Inflammatory macrophage treated with lipopolysaccharide for 4 hours (primary cell): ENCODE measurements around the gene MX2.
A peak's percentile ranks its signal among the peaks of the same experiment; 100 is the strongest.

Source experiments
- DNase-seq: peaks from one replicate; pipeline ENCODE4 v3.0.0-alpha.2; 2020

The MX2 gene

DNA sequence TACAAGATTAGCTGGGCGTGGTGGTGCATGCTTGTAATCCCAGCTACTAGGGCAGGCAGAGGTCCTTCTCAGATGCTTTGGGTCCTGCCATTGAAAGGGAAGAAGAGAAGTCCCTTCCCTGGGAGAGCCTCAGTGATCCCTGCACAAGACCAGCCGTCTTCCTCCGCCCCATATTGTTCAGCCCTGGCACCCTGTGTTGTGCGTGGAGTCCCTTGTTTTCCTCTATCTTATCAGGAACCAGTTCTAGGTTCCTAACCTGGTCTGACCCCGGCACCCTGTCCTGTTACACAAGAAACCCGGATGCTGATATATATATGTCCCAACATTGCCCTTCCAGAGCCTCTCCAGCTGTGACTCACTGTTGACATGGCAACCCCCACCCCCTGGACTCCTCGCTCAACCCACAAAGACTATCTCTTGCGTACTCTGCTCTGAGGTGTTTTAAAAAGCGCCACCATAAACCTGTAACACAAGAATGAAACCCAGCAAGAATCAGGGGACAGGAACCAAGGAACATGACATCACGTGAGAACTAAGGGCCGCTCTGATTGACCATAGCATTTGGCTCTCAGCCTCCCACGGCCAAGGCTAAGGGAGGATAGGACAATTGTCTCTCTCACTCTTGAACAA lies 4.8 kb downstream of the MX2 start:
- DNase-seq = peak; percentile 97

DNA sequence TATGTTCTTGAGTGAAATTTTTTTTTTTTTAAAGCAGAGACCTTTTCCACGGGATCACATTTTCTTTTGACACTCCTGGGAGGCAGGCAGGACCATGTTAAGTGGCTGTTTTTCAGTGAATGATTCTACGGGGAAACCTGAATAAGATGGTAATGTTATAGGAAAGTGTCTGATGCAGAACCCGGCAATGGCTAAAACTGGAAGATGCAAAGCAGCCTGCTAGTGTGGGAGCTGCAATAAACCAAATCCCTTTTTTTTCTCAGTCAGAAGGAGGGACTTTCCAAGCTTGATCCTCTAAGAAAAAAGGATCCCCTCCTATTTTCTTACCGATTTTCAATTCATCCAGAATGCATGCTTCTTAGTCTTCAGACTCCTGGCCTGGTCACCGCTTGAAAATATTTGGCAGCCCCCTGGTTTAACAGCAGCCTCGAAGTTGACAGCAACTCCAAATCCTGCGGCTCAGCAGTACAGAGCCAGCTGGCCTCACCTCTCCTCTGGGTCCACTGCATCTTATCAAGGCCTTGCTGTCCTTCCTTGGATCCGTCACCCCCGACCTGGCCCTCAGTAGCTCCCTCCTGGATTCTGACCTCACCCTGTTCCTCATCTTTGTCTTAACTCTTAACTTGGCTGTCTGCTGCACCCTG lies 5.6 kb downstream of the MX2 start:
- DNase-seq = no peak

DNA sequence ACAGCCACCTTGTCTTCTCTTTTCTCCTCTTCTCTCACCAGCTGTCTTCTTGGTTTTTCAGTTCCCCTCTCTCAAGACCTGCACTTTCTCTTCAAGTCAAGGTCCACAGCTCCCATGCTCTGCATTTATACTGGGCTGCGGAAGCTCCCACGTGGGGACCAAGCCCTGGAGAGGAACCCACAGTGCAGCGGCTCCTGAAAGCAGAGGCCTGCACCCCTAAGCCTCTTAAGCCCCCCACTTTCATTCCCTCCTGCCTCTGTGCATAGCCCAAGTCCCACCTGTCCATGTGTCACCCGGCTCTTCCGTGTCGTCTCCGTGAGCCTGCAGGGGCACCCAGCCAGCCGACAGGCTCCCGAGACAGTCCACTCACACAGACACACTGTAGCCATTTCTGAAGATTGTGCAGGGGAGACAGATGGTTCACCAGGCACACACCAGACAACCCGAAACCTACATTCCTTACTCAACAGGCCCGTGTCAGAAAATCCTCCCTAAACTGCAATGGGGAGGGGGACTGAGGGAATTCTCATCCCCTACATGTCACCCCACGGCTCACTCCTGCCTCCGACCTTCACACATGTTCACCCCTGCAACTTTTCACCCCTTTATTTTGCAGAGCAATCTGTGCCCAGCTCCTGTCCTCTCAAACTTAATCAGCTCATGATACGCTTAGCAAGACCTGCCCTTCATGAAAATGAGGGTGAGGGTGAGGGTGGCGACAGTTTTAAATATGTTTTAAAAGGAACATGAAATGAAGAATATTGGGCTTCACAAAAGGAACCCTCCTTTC lies 6.3 kb downstream of the MX2 start:
- no peak for DNase-seq

DNA sequence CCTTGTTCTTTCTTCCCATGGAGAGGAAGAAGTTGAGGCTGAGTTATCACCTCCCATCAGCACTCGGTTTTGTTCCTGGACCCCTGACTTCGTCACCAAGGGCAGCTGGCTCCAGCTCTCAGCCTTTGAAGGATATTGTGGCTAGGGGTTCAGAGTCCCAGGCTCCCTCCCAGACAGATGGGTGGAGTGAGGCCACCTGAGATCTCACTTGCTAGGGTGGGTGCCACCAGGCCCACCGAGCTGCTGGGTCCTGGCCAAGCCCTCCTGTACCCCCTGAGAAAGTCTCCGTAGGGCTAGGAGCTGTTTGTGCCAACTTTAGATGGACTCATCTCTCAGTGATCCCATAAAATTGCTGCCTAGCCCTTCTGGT lies 6.9 kb downstream of the MX2 start:
- no peak for DNase-seq

DNA sequence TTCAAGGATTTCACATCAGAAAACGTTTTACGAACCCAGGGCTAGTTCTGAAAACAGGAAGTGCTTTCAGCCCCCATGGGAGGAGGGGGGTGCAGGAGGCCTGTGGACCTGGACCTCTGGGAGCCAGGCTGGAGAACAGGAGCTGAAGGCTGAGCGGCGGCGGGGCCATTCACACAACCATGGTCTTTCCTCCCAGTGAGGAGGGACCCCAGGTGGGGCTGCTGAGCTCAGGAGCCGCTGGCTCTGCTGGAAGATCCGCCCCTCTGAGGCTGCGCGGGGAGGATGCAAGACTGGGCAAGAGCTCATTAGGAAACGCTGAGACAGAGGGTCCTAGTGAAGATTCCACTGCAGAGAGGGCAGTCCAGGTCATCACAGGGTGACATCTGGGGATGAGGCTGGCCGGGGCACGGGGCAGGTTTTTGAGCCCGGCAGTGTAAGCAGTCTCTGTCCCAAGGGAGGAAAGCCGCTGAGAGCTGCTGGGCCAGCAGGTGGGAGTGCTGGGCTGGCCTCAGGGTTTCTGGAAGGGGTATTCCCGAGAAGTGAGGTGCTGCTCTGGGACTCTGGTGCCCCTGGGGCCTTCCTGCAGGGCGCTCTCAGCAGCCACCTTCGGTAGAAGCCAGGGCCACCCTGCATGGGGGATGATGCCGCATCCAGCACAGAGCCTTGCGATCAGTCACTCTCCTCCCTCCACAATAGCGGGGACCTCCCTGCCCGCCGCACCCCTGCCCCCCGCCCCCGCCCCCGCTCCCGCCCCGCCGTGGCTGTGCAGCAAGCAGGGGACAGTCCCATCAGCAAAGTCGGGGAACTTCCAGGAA lies 7.5 kb downstream of the MX2 start:
- peak; percentile 36 for DNase-seq

DNA sequence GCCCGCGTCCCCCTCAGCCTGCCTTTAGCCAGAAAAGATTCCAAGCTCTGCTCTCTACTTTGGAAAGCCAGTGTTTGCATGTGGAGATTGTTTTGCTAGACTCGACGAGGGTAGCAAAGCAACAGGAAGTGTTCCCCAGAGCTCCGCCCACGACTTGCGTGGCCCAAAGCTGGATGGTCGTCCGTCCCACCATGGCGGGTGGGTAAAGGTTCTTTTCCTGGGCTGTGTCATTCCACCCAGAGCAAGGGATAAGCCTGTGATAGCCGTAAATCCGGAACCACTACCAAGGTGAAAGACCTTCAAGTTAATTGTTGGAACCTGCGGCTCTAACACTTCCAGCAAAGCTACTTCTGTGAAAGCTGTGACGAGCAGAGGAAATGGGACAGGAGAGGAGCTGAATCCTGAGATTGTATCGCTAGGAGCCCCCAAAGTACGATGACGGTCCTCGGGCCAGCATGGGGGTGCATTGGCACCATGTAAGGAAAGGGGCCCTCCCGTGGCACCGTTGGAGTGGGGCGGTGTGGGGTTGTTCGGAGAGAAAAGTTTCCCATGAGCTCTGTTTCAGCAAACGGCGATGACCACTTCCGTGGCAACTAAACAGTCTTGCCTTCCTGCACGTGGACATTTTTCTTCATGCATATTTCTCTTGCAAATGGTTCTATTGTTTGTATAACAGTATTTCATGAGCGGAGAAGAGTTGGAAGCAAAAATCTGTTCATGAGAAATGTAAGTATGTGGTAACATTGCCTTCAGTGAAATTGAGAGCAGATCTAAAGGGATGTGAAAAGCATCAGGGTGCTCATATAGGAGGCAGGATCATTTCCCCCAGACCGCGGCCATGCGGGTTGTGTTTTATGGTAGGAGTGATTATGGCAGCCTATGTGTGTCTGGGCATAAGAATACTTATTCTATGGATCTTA lies 8.4 kb downstream of the MX2 start:
- DNase-seq = no peak

DNA sequence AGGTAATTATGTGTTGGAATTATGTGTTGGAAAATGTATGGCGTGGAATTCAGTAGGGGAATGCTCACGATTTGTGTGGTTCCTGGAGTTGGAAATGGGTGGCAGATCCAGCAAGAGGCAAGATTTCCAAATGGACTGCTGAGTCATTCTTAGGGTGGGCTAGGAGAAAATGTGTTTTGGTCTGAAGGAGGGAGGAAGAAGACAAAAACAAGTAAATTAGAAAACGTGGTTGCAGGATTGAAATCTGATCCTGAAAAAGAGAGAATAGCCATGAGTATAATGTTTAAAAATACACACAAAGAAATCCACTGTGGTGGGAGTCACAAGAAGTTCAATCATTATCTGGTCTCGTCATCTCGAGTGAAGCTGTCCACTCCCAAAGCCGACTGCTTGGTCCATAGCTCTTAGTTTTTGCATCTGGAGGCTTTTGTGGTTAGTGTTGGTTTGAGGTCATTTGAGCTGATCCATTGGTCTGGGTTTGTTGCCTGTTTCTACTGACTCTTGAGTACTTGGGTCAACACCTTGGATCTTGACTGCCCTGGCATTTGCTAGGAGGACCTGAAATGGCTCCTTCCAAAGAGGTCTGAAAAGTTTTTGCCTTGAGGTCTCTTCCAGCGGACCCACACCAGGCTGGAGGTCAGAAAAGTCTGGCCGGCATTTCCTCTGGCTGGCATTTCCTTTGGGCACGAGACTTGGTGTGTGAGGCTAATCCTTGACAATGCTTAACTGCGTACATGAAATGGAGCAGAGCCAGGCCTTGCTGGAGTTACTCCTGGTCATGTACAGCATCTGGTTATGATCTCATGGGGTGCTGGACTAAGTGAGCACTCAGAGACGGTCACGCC lies 9.2 kb downstream of the MX2 start:
- no peak for DNase-seq

DNA sequence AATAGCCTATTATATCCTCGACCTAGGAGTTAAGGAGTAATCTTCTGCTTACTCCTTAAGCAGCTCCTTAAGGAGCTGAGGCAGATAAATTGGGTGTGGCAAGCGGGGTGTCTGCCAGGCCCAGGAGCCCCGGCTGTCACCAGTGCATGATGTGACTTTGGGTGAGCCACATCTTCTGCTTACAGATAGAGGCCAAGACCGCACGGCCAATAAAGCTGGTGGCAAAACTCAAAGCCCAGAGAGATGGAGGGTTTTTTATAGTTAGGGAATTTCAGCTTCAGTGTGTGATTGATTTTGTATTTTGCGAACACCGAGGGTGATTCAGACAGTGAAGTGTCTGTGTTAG lies 9.8 kb downstream of the MX2 start:
- no peak for DNase-seq

DNA sequence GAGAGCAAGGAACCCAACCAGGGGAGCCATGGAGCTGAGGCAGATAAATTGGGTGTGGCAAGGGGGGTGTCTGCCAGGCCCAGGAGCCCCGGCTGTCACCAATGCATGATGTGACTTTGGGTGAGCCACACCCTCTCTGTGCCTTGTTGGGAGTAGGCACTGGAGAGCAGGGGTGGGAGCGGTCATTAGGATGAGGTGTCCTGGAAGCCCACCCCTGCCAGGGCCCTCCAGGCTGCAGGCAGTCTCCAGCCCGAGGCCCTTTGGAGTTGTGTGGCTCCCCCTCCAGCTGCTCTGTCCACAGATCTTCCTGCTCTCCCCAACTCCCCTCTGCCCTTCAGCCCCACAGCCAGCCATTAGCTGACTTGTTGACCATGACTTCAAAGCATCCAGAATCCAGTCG lies 11.4 kb downstream of the MX2 start:
- DNase-seq = no peak

DNA sequence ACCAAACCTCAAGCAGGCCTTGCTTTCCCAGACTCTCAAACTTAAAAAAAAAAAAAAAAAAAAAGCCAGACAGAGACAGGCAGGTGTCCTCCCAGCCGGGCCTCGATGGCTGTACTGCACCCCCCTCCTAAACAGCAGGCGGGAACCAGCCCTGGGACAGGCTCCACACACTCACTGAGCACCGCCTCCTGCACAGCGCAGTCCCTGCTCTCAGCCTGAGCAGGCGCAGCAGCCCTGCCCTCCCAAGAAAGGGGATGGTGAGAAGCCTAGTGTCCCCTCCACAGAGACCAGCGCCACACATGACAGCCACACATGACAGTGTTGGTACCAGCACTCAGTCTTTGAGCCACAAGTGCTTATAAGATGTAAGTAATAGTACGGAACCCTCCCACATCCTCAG lies 11.9 kb downstream of the MX2 start:
- no peak for DNase-seq

DNA sequence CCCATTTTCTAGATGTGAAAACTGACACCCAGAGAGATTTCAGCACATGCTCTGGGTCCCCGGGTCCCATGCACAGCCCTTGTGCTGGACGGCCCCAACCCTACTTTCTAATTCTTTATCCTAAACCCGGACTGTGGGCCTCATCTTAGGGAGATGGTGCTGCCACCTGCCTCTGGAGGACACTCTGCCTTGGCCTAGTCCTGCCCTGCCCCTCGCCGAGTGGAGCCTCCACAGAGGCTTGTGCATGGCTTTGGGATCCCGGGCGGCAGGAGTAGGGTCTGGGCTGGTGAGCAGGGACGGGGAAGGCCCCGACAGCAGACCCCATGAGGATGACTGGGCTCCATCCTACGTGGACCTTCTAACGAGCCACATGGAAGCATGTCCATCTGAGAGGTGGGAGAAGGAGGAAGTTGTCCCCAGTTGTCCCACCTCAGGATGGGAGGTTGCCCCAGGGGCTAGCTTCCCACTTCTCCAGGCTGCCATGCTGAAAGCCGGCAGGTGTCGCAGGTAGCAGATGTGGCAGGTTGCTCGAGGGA lies 12.4 kb downstream of the MX2 start:
- DNase-seq = no peak

DNA sequence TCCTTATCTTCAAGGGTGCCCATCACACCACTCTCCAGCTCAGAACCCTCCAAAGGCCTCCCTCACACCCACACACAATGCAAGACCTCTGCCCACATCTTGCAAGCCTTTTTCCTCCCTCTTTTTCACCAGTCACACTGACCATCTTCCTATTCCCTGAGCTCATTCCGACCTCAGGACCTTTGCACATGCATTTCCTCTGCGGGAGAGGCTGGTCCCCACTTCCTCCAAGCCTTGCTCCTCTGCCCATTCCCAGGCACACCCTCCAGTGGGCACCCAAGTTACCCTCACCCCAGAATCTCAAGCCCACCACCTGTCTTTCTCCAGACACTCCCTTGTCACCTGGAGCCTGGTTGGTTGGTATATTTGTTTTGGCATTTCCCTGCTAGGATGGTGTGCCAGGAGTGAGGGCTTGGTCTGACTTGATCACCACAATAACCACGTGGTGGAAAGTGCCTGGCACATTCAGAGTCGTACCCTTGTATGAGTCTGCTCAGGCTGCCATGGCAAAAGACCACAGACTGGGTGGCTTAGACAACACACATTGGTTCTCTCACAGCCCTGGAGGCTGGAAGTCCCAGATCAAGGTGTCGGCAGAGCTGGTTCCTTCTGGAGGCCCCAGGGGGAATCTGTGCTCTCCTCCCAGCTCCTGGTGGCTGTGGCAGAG lies 13.2 kb downstream of the MX2 start:
- DNase-seq = no peak

DNA sequence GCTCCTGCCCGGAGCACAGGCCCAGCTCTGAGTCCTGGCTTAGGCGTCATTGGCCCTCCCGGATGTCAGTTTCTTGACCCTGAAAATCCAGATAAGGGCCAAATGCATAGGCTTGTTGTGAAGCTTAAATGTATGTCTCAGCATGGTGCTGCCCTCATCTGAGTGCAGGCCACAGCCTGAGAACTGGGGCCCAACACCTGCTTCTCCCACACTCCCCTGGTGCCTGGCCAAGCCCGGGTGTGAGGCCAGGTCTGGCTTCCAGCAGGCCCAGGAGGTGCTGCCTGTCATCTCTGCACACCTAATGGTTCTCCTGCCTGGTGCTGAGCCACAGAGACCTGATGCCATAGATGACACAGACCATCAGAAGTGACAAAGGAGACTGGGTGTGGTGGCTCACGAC lies 14.0 kb downstream of the MX2 start:
- DNase-seq = no peak

DNA sequence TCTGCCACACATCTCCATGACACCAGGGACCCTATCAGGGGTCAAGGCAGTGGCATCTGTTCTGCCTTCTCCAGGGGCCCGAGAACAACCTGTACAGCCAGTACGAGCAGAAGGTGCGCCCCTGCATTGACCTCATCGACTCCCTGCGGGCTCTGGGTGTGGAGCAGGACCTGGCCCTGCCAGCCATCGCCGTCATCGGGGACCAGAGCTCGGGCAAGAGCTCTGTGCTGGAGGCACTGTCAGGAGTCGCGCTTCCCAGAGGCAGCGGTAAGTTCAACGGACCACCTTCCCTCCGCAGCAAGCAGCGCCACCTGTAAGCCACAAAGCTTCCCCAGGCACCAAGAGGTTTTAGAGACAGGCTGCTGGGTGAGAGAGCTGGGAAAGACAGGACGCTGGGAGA lies 15.9 kb downstream of the MX2 start:
- DNase-seq = no peak

DNA sequence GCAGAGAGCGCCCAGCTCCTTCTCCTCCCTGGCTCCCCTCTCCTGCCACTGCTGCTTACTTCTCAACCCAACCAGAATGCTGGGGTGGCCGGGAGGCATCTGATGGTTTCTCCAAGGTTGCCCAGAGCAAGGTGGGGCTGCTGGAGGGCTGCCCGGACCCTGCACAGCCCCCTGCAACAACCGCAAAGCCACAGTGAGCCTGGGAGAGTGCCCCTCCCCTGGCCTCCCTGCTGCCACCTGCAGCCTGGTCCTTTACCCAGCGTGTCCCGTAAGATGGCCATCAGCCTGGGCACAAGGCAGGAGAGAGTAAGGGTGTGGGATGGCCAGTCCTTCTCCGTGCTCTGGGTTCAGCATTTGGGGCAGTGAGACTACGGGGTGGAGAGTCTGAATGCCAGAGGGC lies 17.0 kb downstream of the MX2 start:
- DNase-seq = no peak

DNA sequence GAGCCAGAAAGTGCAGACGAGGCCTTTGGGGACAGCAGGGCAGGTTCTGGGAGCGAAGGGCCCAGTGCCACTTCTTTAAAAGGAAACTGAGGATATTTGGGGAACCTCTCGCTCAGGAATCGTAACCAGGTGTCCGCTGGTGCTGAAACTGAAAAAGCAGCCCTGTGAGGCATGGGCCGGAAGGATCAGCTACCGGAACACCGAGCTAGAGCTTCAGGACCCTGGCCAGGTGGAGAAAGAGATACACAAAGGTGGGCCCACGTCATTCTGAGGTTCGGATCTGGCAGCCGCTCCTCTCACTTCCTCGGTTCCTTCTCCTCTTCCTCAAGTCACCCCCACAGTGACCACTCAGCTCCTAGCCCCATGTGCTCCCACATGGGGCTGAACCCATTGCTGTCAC lies 18.1 kb downstream of the MX2 start:
- DNase-seq = no peak

DNA sequence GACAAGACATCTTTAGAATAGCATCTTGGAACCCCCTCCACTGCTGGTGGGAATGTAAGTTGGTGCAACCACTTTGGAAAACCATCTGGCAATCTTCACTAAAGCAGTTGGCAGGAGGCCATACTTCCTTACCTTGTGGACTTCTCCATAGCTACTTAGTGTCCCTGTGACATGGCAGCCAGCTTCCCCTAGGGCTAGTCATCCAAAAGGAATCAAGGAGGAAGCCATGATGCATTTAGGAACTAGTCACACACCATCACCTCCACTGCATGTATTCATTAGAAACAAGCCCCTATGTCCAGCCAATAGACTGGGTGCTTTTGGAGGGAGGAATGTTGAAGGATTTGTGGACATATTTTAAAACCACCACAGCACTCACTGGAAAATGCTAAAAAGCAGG lies 19.9 kb downstream of the MX2 start:
- no peak for DNase-seq

DNA sequence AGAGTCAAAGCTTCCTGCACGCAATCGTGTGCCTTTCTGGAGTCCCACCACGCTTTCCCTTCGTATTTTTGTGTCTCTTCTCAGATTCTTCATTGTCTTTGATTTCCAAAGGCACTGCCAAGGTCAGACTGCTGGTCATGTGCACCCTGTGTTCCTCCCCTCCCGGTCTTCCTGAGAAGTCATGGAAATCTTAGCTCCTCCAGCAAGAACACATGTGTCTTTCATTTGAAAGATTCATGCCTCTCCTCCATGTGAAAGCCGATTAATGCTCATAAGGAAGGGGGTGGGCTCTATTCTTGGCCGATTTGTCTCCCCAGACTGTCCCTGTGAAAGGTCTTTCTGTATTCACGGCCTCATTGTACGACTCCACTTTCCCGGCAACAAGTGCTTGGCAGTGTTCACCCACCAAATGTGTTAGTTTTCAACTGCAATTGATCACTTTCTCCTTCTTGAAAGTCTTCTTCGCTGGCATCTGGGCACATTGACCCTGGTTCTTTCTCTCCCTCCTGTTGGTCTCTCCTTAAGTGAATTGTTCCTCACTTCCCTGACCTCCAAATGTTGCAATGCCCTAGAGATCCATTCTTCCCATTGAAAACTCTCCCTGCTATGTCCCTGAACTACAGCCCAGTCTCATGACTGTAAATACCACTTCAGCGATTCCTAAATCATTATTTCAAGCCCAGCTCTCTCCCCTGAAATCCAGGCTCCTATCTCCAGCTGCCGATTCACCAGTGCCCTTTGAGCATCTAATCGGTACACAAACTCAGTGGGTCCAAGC lies 25.4 kb downstream of the MX2 start:
- no peak for DNase-seq

DNA sequence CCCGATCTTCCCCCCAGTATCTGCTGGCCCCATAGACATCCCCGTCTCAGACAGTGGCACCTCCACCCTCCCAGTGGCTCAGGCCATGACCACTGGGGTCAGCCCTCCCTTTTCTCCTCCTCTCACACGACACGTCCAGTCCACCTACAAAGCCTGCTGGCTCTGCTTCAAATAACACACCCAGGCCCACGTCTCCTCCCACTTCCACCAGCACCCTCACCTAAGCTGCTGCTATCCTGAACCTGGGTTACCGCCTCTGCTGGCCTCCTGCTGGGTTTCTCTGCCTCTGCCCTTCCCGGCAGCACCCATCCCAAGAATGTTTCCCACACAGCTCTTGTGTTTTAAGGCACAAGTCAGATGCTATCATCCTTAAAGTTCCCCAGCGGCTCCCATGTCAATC lies 26.0 kb downstream of the MX2 start:
- no peak for DNase-seq

DNA sequence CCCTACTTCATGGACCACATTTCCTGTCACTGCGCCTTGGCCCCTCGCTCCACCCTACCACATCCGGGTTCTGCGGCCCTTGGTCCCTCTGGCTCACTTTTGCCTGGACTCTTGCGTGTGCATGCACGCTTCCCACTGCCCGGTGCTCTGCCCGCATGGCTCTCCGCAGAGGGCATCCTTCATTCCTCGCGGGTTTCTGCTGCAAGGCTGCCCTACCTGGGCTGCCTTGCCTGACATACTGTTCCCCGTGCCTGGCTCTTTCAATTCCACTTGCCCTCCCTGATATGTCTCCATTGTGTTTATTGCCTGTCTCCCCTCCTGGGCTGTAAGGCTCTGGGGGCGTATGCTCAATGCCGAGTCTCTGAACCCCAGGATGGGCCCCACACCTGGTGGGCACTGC lies 26.4 kb downstream of the MX2 start:
- no peak for DNase-seq
